CD14-positive monocyte (primary cell): ENCODE data around the gene STMN1. TPM values are rescaled to one million over a fixed set of nuclear protein-coding genes. Genes with fewer than 3 reads are reported as not detected.
A peak's percentile ranks its signal among the peaks of the same experiment; 100 is the strongest.

Experiments
- DNase-seq, 3 donors: peaks; one replicate each; pipeline ENCODE4 v3.0.0-alpha.2; 2011 to 2022
- H2AFZ ChIP-seq: 2 replicates; pipeline ENCODE4 v1.6.0; 2012; ENCODE audit warnings: mild to moderate bottlenecking, low read depth, low read length, inconsistent platforms; ENCODE audit not compliant: insufficient read depth, poor library complexity, severe bottlenecking
- H3K27ac ChIP-seq, 2 donors: 1 replicate in 1 of 2; 2 replicates in 1 of 2; pipeline ENCODE4 v1.5.1; 2012 to 2013; ENCODE audit warnings: low read length in 2 of 2, control low read depth in 1 of 2, inconsistent platforms in 1 of 2, low read depth in 1 of 2, mild to moderate bottlenecking in 1 of 2
- H3K27me3 ChIP-seq, 2 donors: one replicate each; pipeline versions ENCODE4 v1.6.0 to v1.6.1; 2011 to 2013; ENCODE audit warnings: low read length in 2 of 2; ENCODE audit not compliant: control insufficient read depth in 2 of 2, insufficient read depth in 2 of 2
- H3K36me3 ChIP-seq, 2 donors: replicated peaks in 1 of 2; 1 replicate in 1 of 2; 2 replicates in 1 of 2; pipeline versions ENCODE4 v1.5.1 to v1.6.1; 2012 to 2013; ENCODE audit warnings: low read length in 2 of 2, control low read depth in 1 of 2, inconsistent platforms in 1 of 2, mild to moderate bottlenecking in 1 of 2; ENCODE audit not compliant: insufficient read depth in 2 of 2, control insufficient read depth in 1 of 2
- H3K4me1 ChIP-seq, 2 donors: 1 replicate in 1 of 2; 2 replicates in 1 of 2; pipeline versions ENCODE4 v1.5.1 to v1.6.1; 2012 to 2013; ENCODE audit warnings: low read length in 2 of 2, control low read depth in 1 of 2, inconsistent platforms in 1 of 2, mild to moderate bottlenecking in 1 of 2, moderate library complexity in 1 of 2; ENCODE audit not compliant: insufficient read depth in 2 of 2, control insufficient read depth in 1 of 2
- H3K4me2 ChIP-seq: replicated peaks from 2 replicates; pipeline ENCODE3; 2012; ENCODE audit warnings: low read length, moderate library complexity, mild to moderate bottlenecking; ENCODE audit not compliant: poor library complexity, severe bottlenecking; ENCODE audit errors: extremely low read depth
- H3K4me3 ChIP-seq, 3 experiments: fragments of 200-600 bp in 1 of 3; sonication (generic) in 1 of 3; replicated peaks in 1 of 3; 1 replicate in 2 of 3; 2 replicates in 1 of 3; pipeline ENCODE4 v1.5.1; 2011 to 2013; ENCODE audit warnings: low read length in 3 of 3, mild to moderate bottlenecking in 3 of 3, control low read depth in 2 of 3, low read depth in 2 of 3, inconsistent platforms in 1 of 3, moderate library complexity in 1 of 3
- H3K79me2 ChIP-seq: 2 replicates; pipeline ENCODE4 v1.6.0; 2012; ENCODE audit warnings: mild to moderate bottlenecking, control low read depth, inconsistent platforms, low read length, moderate library complexity; ENCODE audit not compliant: insufficient read depth
- H3K9ac ChIP-seq: 2 replicates; pipeline ENCODE4 v1.6.0; 2017; ENCODE audit warnings: low read length, mild to moderate bottlenecking; ENCODE audit not compliant: insufficient read depth, poor library complexity, severe bottlenecking
- H3K9me3 ChIP-seq, 2 donors: replicated peaks in 1 of 2; 1 replicate in 1 of 2; 2 replicates in 1 of 2; pipeline versions ENCODE4 v1.5.1 to v1.6.1; 2012 to 2013; ENCODE audit warnings: low read length in 2 of 2, control low read depth in 1 of 2; ENCODE audit not compliant: control insufficient read depth in 1 of 2, insufficient read depth in 1 of 2
- H4K20me1 ChIP-seq: 2 replicates; pipeline ENCODE4 v1.6.0; 2012; ENCODE audit warnings: mild to moderate bottlenecking, low read length, control low read depth, moderate library complexity; ENCODE audit not compliant: insufficient read depth
- H3K27ac Mint-ChIP-seq, 7 donors: one replicate each; pipeline ENCODE4 v1.8.0; 2020; ENCODE audit warnings: mild to moderate bottlenecking in 7 of 7, mixed read lengths in 7 of 7, moderate library complexity in 6 of 7, inconsistent platforms in 2 of 7
- H3K27me3 Mint-ChIP-seq, 3 donors: one replicate each; pipeline ENCODE4 v1.8.0; 2021 to 2022; ENCODE audit warnings: low read depth in 3 of 3, mild to moderate bottlenecking in 3 of 3, mixed read lengths in 3 of 3, moderate library complexity in 3 of 3, inconsistent platforms in 1 of 3
- H3K36me3 Mint-ChIP-seq, 2 donors: one replicate each; pipeline ENCODE4 v1.8.0; 2020; ENCODE audit warnings: mixed read lengths in 2 of 2, inconsistent platforms in 1 of 2, mild to moderate bottlenecking in 1 of 2
- H3K4me1 Mint-ChIP-seq: one replicate; pipeline ENCODE4 v1.8.0; 2020; ENCODE audit warnings: mild to moderate bottlenecking, mixed read lengths
- H3K4me3 Mint-ChIP-seq, 2 donors: one replicate each; pipeline ENCODE4 v1.8.0; 2020; ENCODE audit warnings: mild to moderate bottlenecking in 2 of 2, mixed read lengths in 2 of 2, moderate library complexity in 1 of 2
- H3K9me3 Mint-ChIP-seq, 7 donors: one replicate each; pipeline ENCODE4 v1.8.0; 2020 to 2022; ENCODE audit warnings: mixed read lengths in 7 of 7, mild to moderate bottlenecking in 6 of 7, moderate library complexity in 6 of 7, inconsistent platforms in 2 of 7
- CTCF ChIP-seq: fragments of 200-600 bp; IDR thresholded peaks from one replicate; pipeline ENCODE4 v1.8.0; 2022; ENCODE audit warnings: antibody characterized with exemption, mild to moderate bottlenecking
- WGBS: methylation state at CpG from one replicate; pipeline ENCODE4 v1.1.5; 2013; ENCODE audit warnings: missing lambda C conversion rate; ENCODE audit not compliant: insufficient coverage; 5-methylcytosine and 5-hydroxymethylcytosine counted together
- intact Hi-C, 2 donors: fragments of 100-400 bp; cut with micrococcal nuclease; formaldehyde crosslinking; loops; one replicate each; pipeline versions ENCODE4 v1.15.0 to v1.15.1; 2023
- polyA plus RNA-seq, 3 donors: library from polyadenylated mRNA; depleted of rRNA in 1 of 3; unstranded in 2 of 3; stranded (reverse) in 1 of 3; fragments of 300-500 nt in 2 of 3; fragments of >200 nt in 1 of 3; fragmentation: Illumina TruSeq in 2 of 3; gene quantifications; 1 replicate in 2 of 3; 2 replicates in 1 of 3; pipeline ENCODE4 v1.2.3, GENCODE V29; 2012 to 2021

The STMN1 gene
- polyA plus RNA-seq, 3 donors, result 1.5 to 8.1 (median 3.5) TPM

- no peaks in the 10 kb centered on the region for H3K9me3 ChIP-seq
- H3K36me3 Mint-ChIP-seq, result no peaks in the 10 kb centered on the region
- WGBS, result 75% methylated on average over 2 of the region's 3 CpGs
- H3K4me3 ChIP-seq, result no peak overlapping the region
- no peaks in the 10 kb centered on the region for H3K36me3 ChIP-seq
- H3K4me1 Mint-ChIP-seq, result peaks cover 4% of the 10 kb centered on the region
- H3K27ac Mint-ChIP-seq, result no peak overlapping the region
- H4K20me1 ChIP-seq, result no peaks in the 10 kb centered on the region
- H2AFZ ChIP-seq, result no peak overlapping the region
- no peaks in the 10 kb centered on the region for H3K4me1 ChIP-seq
- H3K4me2 ChIP-seq, result no peak overlapping the region
- no peak overlapping the region for H3K9ac ChIP-seq
- H3K27me3 ChIP-seq, result no peaks in the 10 kb centered on the region
- peaks cover under 1 to 3% (median 2%) of the 10 kb centered on the region in 3 donors for H3K27me3 Mint-ChIP-seq
- no peaks in the 10 kb centered on the region for H3K79me2 ChIP-seq
- H3K4me3 Mint-ChIP-seq, result no peak overlapping the region
- intact Hi-C loops, result no loop called here
- H3K9me3 Mint-ChIP-seq, result peaks cover 0 to 2% (median 0%) of the 10 kb centered on the region in 7 donors
- DNase-seq, result peak in 1 of 3 donors; percentile 24
- TF ChIP-seq CTCF, result no peak
- no peak overlapping the region for H3K27ac ChIP-seq
Measured at GRCh38 chr1:25914074-25914995, 8.1 kb upstream of the STMN1 start.

GRCh38 chr1:25913206-25913605 lies 7.0 kb upstream of the STMN1 start:
- H3K9ac ChIP-seq, result no peak overlapping the region
- no peak for TF ChIP-seq CTCF
- H3K4me1 ChIP-seq, result no peaks in the 10 kb centered on the region
- H3K4me3 ChIP-seq, result no peak overlapping the region
- Mint-ChIP-seq H3K4me3 (no peak overlapping the region), H3K36me3 (no peaks in the 10 kb centered on the region), H3K4me1 (peaks cover 4% of the 10 kb centered on the region), H3K27ac (no peak overlapping the region), H3K27me3 (peaks cover 2 to 3% (median 2%) of the 10 kb centered on the region in 3 donors), H3K9me3 (peaks cover 0 to 2% (median 0%) of the 10 kb centered on the region in 7 donors)
- H2AFZ ChIP-seq, result no peak overlapping the region
- no peaks in the 10 kb centered on the region for H3K79me2 ChIP-seq
- intact Hi-C loops, result no loop called here
- H3K4me2 ChIP-seq, result no peak overlapping the region
- H4K20me1 ChIP-seq, result no peaks in the 10 kb centered on the region
- H3K9me3 ChIP-seq, result no peaks in the 10 kb centered on the region
- H3K27me3 ChIP-seq, result no peaks in the 10 kb centered on the region
- no peak overlapping the region for H3K27ac ChIP-seq
- no peaks in the 10 kb centered on the region for H3K36me3 ChIP-seq
- peak in 1 of 3 donors; percentile 12 for DNase-seq
